Islet precursor cell (in vitro differentiated cells): ENCODE measurements around the gene EMCN.
A peak's percentile ranks its signal among the peaks of the same experiment; 100 is the strongest.
"Not testable (repeated sequence)": the region's sequence is repeated elsewhere in the genome, so short reads cannot be mapped to it uniquely, and the experiment has no call there.

Source experiments
- DNase-seq: peaks from one replicate; pipeline ENCODE4 v3.0.0-alpha.2; 2018

EMCN gene

GRCh38 chr4:100489305-100489704, 28.5 kb downstream of the EMCN start:
- DNase-seq = no peak

GRCh38 chr4:100486496-100486895, 31.3 kb downstream of the EMCN start:
- no peak for DNase-seq

- DNase-seq = no peak
These were observed 34.0 kb downstream of the EMCN start for GRCh38 chr4:100483796-100484195.

- DNase-seq = no peak
These were observed 37.9 kb downstream of the EMCN start for GRCh38 chr4:100479971-100480370.

GRCh38 chr4:100469555-100469954, 48.3 kb downstream of the EMCN start:
- no peak for DNase-seq

- DNase-seq = no peak
These were observed 51.3 kb downstream of the EMCN start for GRCh38 chr4:100466501-100466900.

GRCh38 chr4:100461807-100462605, 55.8 kb downstream of the EMCN start:
- no peak for DNase-seq

- DNase-seq = no peak
These were observed 67.4 kb downstream of the EMCN start for GRCh38 chr4:100450449-100450848.

- no peak for DNase-seq
These were observed 86.4 kb downstream of the EMCN start for GRCh38 chr4:100431416-100431815.

GRCh38 chr4:100430451-100430850, 87.4 kb downstream of the EMCN start:
- DNase-seq = no peak

- no peak for DNase-seq
These were observed 88.2 kb downstream of the EMCN start for GRCh38 chr4:100429616-100430015.

GRCh38 chr4:100428051-100428450, 89.8 kb downstream of the EMCN start:
- peak; percentile 86 for DNase-seq

GRCh38 chr4:100424376-100424775, 93.4 kb downstream of the EMCN start:
- no peak for DNase-seq

GRCh38 chr4:100422894-100423293, 94.9 kb downstream of the EMCN start:
- DNase-seq = no peak

- DNase-seq = no peak
These were observed 96.4 kb downstream of the EMCN start for GRCh38 chr4:100421361-100421978.

- no peak for DNase-seq
These were observed 97.3 kb downstream of the EMCN start for GRCh38 chr4:100420571-100420970.

- DNase-seq = no peak
These were observed 100.3 kb downstream of the EMCN start for GRCh38 chr4:100417565-100417964.

- no peak for DNase-seq
These were observed 103.6 kb downstream of the EMCN start for GRCh38 chr4:100414016-100414790.

GRCh38 chr4:100391863-100392262, 126.0 kb downstream of the EMCN start:
- DNase-seq = no peak

- DNase-seq = no peak
These were observed 126.7 kb downstream of the EMCN start for GRCh38 chr4:100391086-100391485.

- DNase-seq = no peak
These were observed 131.6 kb downstream of the EMCN start for GRCh38 chr4:100386270-100386669.

- not testable (repeated sequence) for DNase-seq
These were observed 137.4 kb downstream of the EMCN start for GRCh38 chr4:100380401-100380800.

GRCh38 chr4:100379583-100380105, 138.2 kb downstream of the EMCN start:
- peak; percentile 40 for DNase-seq

- no peak for DNase-seq
These were observed 145.4 kb downstream of the EMCN start for GRCh38 chr4:100372432-100372831.
